HG03469 (cell line): Measurements from ENCODE around the gene CDX2.

Experiments used
- ATAC-seq: cut with Tn5 transposase; IDR thresholded peaks from one replicate; pipeline ENCODE4 v1.9.1; 2021; ENCODE audit warnings: mild to moderate bottlenecking, moderate library complexity, moderate number of reproducible peaks; ENCODE audit not compliant: unreplicated experiment

Gene CDX2

DNA sequence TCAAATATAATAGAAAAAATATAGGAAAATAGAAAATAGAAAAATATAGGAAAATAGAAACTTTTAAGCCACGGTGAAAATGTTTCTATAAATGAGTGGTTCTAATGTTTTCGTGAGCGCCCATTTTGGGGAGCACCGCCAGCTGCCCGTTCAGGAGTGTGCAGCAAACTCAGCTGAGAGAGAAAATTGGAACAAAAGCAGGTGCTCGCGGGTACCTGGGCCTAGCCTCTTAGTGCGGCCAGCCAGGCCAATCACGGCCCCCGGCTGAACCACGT lies 49.5 kb downstream of the CDX2 start:
- no peak for ATAC-seq

GRCh38 chr13:27918918-27919658 lies 50.0 kb downstream of the CDX2 start:
- no peak for ATAC-seq

GRCh38 chr13:27918041-27918917 lies 50.8 kb downstream of the CDX2 start:
- no peak for ATAC-seq

DNA sequence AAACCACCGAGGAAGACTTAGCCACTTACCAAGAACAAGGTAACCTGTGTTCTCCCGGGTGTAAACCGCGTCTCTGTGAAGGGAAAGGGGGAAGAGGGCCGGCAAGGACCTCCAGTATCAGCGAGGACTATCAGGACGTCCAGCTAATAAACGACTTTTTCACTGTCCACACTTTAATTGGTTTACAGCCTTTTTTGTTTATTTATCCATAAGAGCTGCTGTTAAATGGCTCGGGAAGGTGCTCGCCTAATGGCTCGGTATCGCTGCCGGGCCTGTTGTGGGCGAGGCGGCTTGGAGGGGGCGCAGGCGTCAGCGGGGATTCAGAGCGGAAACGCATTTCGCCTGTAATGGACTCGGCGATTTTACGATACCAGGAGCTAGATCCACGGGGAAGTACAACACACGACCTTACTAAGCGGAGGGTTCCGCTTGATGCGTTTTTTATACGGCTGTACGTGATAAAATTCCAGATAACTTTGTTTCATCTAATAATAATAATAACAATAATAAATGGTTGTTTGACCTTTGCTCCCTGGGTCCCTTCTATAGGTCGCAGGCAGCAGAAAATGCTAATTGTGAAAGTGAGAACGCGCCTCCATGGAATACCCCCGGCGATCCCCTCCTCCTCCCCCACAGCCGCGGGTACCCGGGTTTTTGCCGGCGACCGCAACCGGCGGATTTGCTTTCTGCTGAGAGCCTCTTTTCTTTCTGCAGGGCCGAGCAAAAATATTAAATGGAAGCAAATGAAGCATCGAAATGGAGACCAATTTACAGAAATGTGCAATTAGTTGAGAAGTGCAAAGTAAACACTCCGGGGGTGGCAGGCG lies 51.8 kb downstream of the CDX2 start:
- ATAC-seq = no peak

- no peak for ATAC-seq
Observed at GRCh38 chr13:27915301-27916207, 53.6 kb downstream of the CDX2 start.

DNA sequence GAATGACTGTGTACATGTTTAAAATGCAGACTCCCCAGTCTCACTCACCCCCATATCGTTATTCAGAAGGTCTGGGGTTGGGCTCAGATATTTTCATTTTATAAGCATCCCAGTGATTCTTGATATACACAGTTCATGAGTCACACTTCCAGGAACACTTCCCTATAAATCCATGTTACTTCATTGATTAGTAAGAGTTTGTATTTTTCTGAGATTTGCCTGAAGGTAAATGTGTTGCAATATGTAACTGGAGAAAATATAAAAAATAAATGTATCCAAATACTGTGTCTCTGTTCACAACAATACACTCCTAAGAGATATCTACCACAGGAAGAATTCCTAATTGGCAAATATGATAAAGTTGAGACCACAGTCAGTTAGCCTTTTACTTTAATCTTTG lies 56.0 kb downstream of the CDX2 start:
- ATAC-seq = no peak

DNA sequence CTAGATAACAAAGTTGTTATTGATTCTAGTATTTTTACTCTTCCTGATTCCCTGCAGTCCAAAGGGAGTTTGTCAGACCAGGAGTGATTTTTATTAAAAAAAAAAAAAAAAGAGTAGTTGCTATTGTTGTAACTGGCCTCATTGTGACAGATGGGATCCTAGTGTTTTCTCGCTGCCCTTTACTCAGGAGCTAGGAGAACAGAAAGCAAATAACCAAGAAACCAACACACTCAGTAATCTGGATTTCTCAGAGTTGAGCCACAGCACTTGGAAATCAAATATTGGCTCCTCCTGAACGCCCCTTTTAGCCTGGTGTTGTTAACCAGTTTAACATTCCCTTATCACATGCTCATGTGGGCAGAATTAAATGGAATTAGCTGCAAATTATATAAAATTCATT lies 57.6 kb downstream of the CDX2 start:
- no peak for ATAC-seq
